Measurements from ENCODE around the gene GUF1. TPM values are rescaled to one million over a fixed set of nuclear protein-coding genes. Genes with fewer than 3 reads are reported as not detected.

The GUF1 gene
- total and polyA plus RNA-seq, 10 of the 15 experiments (the other 5 are each of a cell fraction or from before 2014, with no cell fraction given), result 5.8 to 37.1 (median 24.8) TPM

DNA sequence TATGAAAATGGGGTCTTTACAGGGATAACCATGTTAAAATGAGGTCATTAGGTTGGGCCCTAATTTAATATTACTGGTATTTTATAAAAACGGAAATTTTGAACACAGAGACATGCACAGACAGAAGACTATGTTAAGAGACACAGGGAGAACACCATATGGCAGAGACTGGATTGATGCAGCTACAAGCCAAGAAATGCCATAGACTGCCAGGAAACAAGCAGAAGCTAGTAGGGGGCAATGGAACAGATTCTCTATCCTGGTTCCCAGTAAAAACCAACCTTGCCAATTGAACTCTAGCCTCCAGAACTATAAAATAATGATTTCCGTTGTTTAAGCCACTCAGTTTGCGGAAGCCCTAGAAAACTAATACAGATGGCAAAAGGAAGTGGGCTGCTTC, 6.6 kb upstream of the GUF1 start:
- no peaks in the 10 kb centered on the region for H3K79me2 ChIP-seq (ENCODE audit: control insufficient read depth, insufficient read depth, low read length)
- H3K27ac ChIP-seq (ENCODE audit: control insufficient read depth, insufficient read depth), result no peak overlapping the region
- POLR2A ChIA-PET, result no interaction called here
- in situ Hi-C loops (cut with MboI) (no loop called here), intact Hi-C loops (cut with micrococcal nuclease; ENCODE audit: unreplicated experiment) (no loop called here)
- SMC1A ChIA-PET (ENCODE audit: uncharacterized antibody, unreplicated experiment), result no interaction called here
- H3K9ac ChIP-seq (ENCODE audit: control insufficient read depth, insufficient read depth, low read length), result no peak overlapping the region
- H3K4me3 ChIP-seq, result no peak overlapping the region
- WGBS (ENCODE audit: insufficient coverage, insufficient replicate concordance, low lambda C conversion rate, missing lambda C conversion rate), result 54% methylated on average over 3 of the region's 3 CpGs
- no peak overlapping the region for H2AFZ ChIP-seq (ENCODE audit: control insufficient read depth, low read depth, low read length)
- H4K20me1 ChIP-seq (ENCODE audit: control insufficient read depth, insufficient read depth), result no peaks in the 10 kb centered on the region
- CTCF ChIA-PET, result no interaction called here
- H3K27me3 ChIP-seq (replicated peaks in 1 of 2; ENCODE audit: control insufficient read depth in 2 of 2, insufficient read depth in 2 of 2, low read length in 1 of 2), result 0 out of 4 replicates have a peak, but pooled peaks cover 0 to 2% of the 10 kb centered on the region in 2 experiments
- no TSS peak for BruUV-seq (replicated peaks)
- RAD21 ChIA-PET (ENCODE audit: unreplicated experiment), result no interaction called here
- FAIRE-seq (no peak), ATAC-seq (no peak), DNase-seq (ENCODE audit: low read depth, low spot score) (no peak)
- H3K9me3 ChIP-seq (replicated peaks; ENCODE audit: control insufficient read depth, insufficient read depth, low read length), result no peaks in the 10 kb centered on the region
- H3K4me2 ChIP-seq (ENCODE audit: control insufficient read depth, insufficient read depth), result no peak overlapping the region
- TF ChIP-seq YY1 (IDR thresholded peaks at IDR 0.05; ENCODE audit: low read depth, low read length) (no peak), HCFC1 (IDR thresholded peaks at IDR 0.05; ENCODE audit: low read length) (no peak), PAX5 (IDR thresholded peaks at IDR 0.05; ENCODE audit: borderline replicate concordance, low read depth, low read length) (no peak), IRF4 (IDR thresholded peaks at IDR 0.05; ENCODE audit: low read depth, low read length) (no peak), SIN3A (IDR thresholded peaks at IDR 0.05; ENCODE audit: low read depth, low read length) (no peak)
- H3K36me3 ChIP-seq (ENCODE audit: control insufficient read depth in 2 of 2, insufficient read depth in 2 of 2, low read length in 1 of 2), result no peaks in the 10 kb centered on the region
- H3K4me1 ChIP-seq (ENCODE audit: control insufficient read depth, insufficient read depth, low read length), result no peaks in the 10 kb centered on the region

GRCh38 chr4:44674471-44674870, 3.7 kb upstream of the GUF1 start:
- 78% methylated on average over 1 of the region's 1 CpG for WGBS (ENCODE audit: insufficient coverage, insufficient replicate concordance, low lambda C conversion rate, missing lambda C conversion rate)
- POLR2A ChIA-PET, result no interaction called here
- intact Hi-C loops (cut with micrococcal nuclease; ENCODE audit: unreplicated experiment), result no loop called here

More at GRCh38 chr4:44674471-44674870, 3.7 kb upstream of the GUF1 start:
- Histone ChIP-seq H3K9me3 (replicated peaks; ENCODE audit: control insufficient read depth, insufficient read depth, low read length) (no peaks in the 10 kb centered on the region), H3K36me3 (ENCODE audit: control insufficient read depth in 2 of 2, insufficient read depth in 2 of 2, low read length in 1 of 2) (no peaks in the 10 kb centered on the region), H2AFZ (ENCODE audit: control insufficient read depth, low read depth, low read length) (no peak overlapping the region), H3K27me3 (replicated peaks in 1 of 2; ENCODE audit: control insufficient read depth in 2 of 2, insufficient read depth in 2 of 2, low read length in 1 of 2) (0 out of 4 replicates have a peak, but pooled peaks cover 0 to 2% of the 10 kb centered on the region in 2 experiments), H3K4me2 (ENCODE audit: control insufficient read depth, insufficient read depth) (no peak overlapping the region), H3K79me2 (ENCODE audit: control insufficient read depth, insufficient read depth, low read length) (peaks cover 13% of the 10 kb centered on the region), H3K4me3 (no peak overlapping the region), H3K9ac (ENCODE audit: control insufficient read depth, insufficient read depth, low read length) (no peak overlapping the region), H3K4me1 (ENCODE audit: control insufficient read depth, insufficient read depth, low read length) (no peaks in the 10 kb centered on the region), H4K20me1 (ENCODE audit: control insufficient read depth, insufficient read depth) (no peaks in the 10 kb centered on the region), H3K27ac (ENCODE audit: control insufficient read depth, insufficient read depth) (no peak overlapping the region)
- TF ChIP-seq RB1 (IDR thresholded peaks at IDR 0.05; ENCODE audit: borderline replicate concordance) (no peak), ZSCAN29 (IDR thresholded peaks at IDR 0.05) (no peak), HDAC2 (IDR thresholded peaks at IDR 0.05) (no peak), CEBPZ (IDR thresholded peaks at IDR 0.05; ENCODE audit: low read depth, low read length) (no peak), NFXL1 (IDR thresholded peaks at IDR 0.05; ENCODE audit: borderline replicate concordance) (no peak), ZNF24 (IDR thresholded peaks at IDR 0.05) (no peak)
- FAIRE-seq (no peak), DNase-seq (ENCODE audit: low read depth, low spot score) (no peak), ATAC-seq (no peak)
- ChIA-PET SMC1A (ENCODE audit: uncharacterized antibody, unreplicated experiment) (no interaction called here), CTCF (interaction anchor here (2.1 kb wide), 1 partner anchor 35 kb away, joined by 4 read pairs; no protein-coding TSS in a partner anchor), RAD21 (ENCODE audit: unreplicated experiment) (no interaction called here)
- in situ Hi-C loops (cut with MboI), result no loop called here
- no TSS peak for BruUV-seq (replicated peaks)
